HFFc6 (cell line): ENCODE data around the gene SEC61G. TPM values are rescaled to one million over a fixed set of nuclear protein-coding genes. Genes with fewer than 3 reads are reported as not detected.

Source experiments
- DNase-seq: peaks from one replicate; pipeline ENCODE4 v3.0.0-alpha.2; 2018
- H3K27ac Mint-ChIP-seq: 2 replicates; pipeline ENCODE4 v1.8.0; 2020; ENCODE audit warnings: mild to moderate bottlenecking, mixed read lengths
- H3K27me3 Mint-ChIP-seq: 2 replicates; pipeline ENCODE4 v1.8.0; 2021; ENCODE audit warnings: mild to moderate bottlenecking, moderate library complexity, mixed read lengths; ENCODE audit not compliant: insufficient read depth
- H3K36me3 Mint-ChIP-seq: 2 replicates; pipeline ENCODE4 v1.8.0; 2021; ENCODE audit warnings: low read depth, mixed read lengths
- H3K4me1 Mint-ChIP-seq: 2 replicates; pipeline ENCODE4 v1.8.0; 2020; ENCODE audit warnings: low read depth, mixed read lengths
- H3K4me3 Mint-ChIP-seq: 2 replicates; pipeline ENCODE4 v1.8.0; 2020; ENCODE audit warnings: mild to moderate bottlenecking, moderate library complexity, mixed read lengths
- H3K9me3 Mint-ChIP-seq: 2 replicates; pipeline ENCODE4 v1.8.0; 2020; ENCODE audit warnings: mild to moderate bottlenecking, mixed read lengths
- CTCF ChIP-seq: fragments of 200-600 bp; sonication (generic); IDR thresholded peaks from 2 replicates; pipeline ENCODE4 v1.5.0; 2021; ENCODE audit warnings: antibody characterized with exemption, mild to moderate bottlenecking
- total RNA-seq, 6 experiments: library from RNA; stranded (reverse); fragmentation: NEBNext Ultra II Directional; extraction: Animal tissue kit (Norgen Biotek cat#: 25700); gene quantifications; 2 replicates in 1 of 6; 3 replicates in 5 of 6; pipeline ENCODE4 v1.2.3, GENCODE V29; 2021

The SEC61G gene
- total RNA-seq, 6 experiments from 2014 or later: 189 to 300 (median 252) TPM

GRCh38 chr7:54778166-54778565 is 19.2 kb upstream of the SEC61G start:
- TF ChIP-seq CTCF: no peak
- Mint-ChIP-seq H3K27ac (no peak overlapping the region), H3K9me3 (no peaks in the 10 kb centered on the region; the same call in 1 of the 2 replicates), H3K4me3 (no peak overlapping the region), H3K27me3 (no peaks in the 10 kb centered on the region; the same call in 1 of the 2 replicates), H3K4me1 (peaks cover 8% of the 10 kb centered on the region), H3K36me3 (no peaks in the 10 kb centered on the region)
- no peak for DNase-seq

GRCh38 chr7:54774785-54775740 is 16.1 kb upstream of the SEC61G start:
- DNase-seq: no peak
- Mint-ChIP-seq H3K4me1 (peaks cover 8% of the 10 kb centered on the region), H3K9me3 (no peaks in the 10 kb centered on the region; the same call in 1 of the 2 replicates), H3K27me3 (peaks cover 1% of the 10 kb centered on the region; the same call in 1 of the 2 replicates), H3K27ac (no peak overlapping the region), H3K36me3 (no peaks in the 10 kb centered on the region), H3K4me3 (no peak overlapping the region)
- no peak for TF ChIP-seq CTCF

DNA sequence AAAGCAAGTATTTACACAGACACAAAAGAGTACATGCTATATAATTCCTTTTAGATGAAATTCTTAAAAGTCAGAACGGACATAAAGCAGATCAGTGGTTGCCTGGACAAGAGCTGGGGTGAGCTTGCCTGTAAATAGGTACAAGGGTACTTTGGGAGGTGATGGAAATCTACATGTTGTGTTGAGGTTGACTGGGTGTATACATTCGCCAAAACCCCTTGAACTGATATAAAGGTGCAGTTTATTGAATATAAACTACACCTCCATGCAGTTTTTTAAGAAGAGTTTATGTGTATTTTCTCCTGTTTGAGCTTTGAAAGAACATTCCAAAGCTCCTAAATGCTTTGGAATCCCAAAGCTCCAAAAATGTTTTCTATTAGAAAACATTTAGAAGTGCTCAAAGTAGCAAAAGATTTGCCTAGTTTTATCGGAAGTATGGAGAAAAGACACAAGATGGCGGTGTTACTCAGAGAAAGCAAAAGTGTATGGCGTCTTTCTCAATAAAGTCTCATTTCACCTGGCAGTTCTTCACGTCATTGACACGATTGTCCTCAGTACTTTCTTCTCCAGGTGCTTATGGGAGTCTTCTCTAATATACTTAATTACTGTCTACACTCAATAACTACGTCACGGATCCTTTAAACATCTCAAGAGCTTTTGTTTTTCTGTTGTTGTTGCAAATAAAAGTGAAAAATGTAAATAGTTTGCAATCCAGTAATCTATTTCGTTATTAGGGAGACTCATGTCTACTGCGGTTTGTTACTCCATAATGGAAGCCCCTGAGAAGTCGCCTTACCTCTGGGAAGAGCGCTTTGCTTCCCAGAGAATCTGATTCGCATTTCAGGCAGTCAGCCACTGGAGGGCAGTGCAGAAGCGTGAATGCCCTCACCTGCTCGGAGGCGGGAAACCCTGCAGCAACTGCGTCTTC is 14.7 kb upstream of the SEC61G start:
- H3K27me3 Mint-ChIP-seq: peaks cover 1% of the 10 kb centered on the region; the same call in 1 of the 2 replicates
- no peaks in the 10 kb centered on the region; the same call in 1 of the 2 replicates for H3K9me3 Mint-ChIP-seq
- H3K27ac Mint-ChIP-seq: peak overlapping the region; percentile 60; the same call in 1 of the 2 replicates
- no peaks in the 10 kb centered on the region for H3K36me3 Mint-ChIP-seq
- peaks cover 19% of the 10 kb centered on the region for H3K4me1 Mint-ChIP-seq
- H3K4me3 Mint-ChIP-seq: peak overlapping the region; percentile 86
- DNase-seq: peak; percentile 66
- TF ChIP-seq CTCF: peak; percentile 92

DNA sequence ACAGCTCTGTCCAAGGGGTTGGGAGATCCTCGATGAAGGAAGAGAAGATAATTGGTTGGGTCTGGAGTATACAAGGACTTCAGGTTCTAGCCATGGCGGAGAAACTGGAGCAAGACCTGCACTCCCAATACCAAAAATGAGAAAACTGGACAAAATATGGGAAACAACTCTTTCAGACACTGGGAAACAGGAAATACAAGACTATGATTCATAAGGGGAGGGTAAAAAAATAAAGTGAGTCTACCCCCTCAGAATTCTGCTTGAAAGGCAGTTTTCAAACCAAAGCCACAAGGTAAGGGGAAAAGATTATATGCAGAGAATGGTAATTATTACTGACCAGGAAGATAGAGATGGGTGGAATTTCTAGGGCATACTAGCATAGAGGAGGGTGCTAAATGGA is 10.2 kb upstream of the SEC61G start:
- H3K9me3 Mint-ChIP-seq: no peaks in the 10 kb centered on the region
- H3K36me3 Mint-ChIP-seq: no peaks in the 10 kb centered on the region
- H3K4me3 Mint-ChIP-seq: no peak overlapping the region
- peaks cover 18% of the 10 kb centered on the region for H3K4me1 Mint-ChIP-seq
- no peak for TF ChIP-seq CTCF
- peak overlapping the region; percentile 47 for H3K27ac Mint-ChIP-seq
- no peak for DNase-seq
- peaks cover 1% of the 10 kb centered on the region; the same call in 1 of the 2 replicates for H3K27me3 Mint-ChIP-seq

GRCh38 chr7:54764861-54765260 is 5.8 kb upstream of the SEC61G start:
- H3K36me3 Mint-ChIP-seq: peaks cover 5% of the 10 kb centered on the region; the same call in 1 of the 2 replicates
- TF ChIP-seq CTCF: no peak
- H3K27ac Mint-ChIP-seq: no peak overlapping the region
- H3K9me3 Mint-ChIP-seq: no peaks in the 10 kb centered on the region
- DNase-seq: no peak
- H3K4me3 Mint-ChIP-seq: no peak overlapping the region
- H3K4me1 Mint-ChIP-seq: peaks cover 18% of the 10 kb centered on the region
- no peaks in the 10 kb centered on the region; the same call in 1 of the 2 replicates for H3K27me3 Mint-ChIP-seq
